HG02763 (cell line): ENCODE measurements around the gene NUAK1.

Source experiments
- ATAC-seq: cut with Tn5 transposase; IDR thresholded peaks from one replicate; pipeline ENCODE4 v1.9.1; 2021; ENCODE audit warnings: mild to moderate bottlenecking, moderate library complexity; ENCODE audit not compliant: unreplicated experiment

The NUAK1 gene

DNA sequence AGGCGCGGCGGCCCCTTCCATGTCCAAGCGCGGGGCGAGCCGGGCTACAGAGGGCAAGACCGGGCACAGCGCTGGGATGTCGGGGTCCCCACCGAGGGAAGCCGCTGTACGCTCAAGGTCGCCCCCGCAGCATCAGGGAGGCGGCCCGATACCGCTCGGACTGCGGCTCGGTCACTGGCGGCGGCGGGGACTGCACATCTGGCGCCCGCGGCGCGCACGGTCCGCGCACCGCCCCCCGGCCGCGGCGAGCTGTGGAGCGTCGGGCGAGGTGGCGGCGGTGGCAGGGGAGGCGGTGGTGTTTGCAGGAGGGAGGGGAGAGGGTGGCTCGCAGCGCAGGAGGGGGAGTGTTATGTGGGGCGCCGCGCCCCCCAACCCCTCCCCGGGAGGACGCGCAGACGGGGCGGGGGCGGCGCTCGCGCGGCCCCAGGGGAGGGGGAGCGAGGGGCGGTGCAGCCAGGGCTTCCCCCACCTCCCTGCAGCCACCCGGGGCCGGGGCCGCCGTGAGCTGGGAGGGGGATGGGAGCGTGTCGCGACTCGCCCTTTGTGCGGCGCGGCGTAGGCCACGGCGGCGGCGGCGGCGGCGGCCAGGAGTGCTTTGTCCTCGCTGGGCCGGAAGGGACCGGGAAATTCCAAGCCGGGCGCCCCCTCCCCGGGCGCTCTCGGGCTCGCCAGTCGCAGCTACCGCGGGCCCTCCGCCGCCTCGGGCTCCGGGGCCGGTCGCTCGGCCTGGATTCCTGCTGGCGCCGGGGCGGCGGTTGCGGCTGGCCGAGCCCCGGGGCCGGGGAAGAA lies at the start of gene NUAK1:
Gene NUAK1, minus strand, starts transcription at position 322 of the 789 bp plus-strand sequence. Its CDS starts 301 bp downstream, at position 21.
- ATAC-seq: no peak

GRCh38 chr12:106188256-106188655 lies 49.5 kb upstream of the NUAK1 start:
- no peak for ATAC-seq

DNA sequence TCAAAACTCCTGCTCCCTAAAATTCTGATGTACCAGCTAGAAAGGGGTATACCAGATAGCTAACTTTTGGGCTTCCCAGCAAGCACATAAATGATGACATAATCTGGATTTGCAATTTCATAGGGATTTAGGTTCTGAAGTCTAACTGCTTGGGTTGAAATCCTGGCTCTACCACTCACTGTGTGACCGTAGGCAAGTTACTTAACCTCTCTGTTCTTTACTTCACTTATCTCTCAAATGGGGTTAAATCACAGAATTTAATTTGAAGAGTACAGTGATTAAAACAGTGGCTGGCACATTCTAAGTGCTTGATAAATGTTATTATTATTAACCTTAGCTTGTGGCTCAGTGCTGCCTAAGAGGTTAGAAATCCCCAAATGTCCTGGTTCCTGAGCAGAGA lies 49.1 kb upstream of the NUAK1 start:
- ATAC-seq: no peak

- ATAC-seq: no peak
Observed at GRCh38 chr12:106187155-106187789, 48.5 kb upstream of the NUAK1 start.

GRCh38 chr12:106183735-106184134 lies 45.0 kb upstream of the NUAK1 start:
- no peak for ATAC-seq

GRCh38 chr12:106181401-106182114 lies 42.8 kb upstream of the NUAK1 start:
- no peak for ATAC-seq

DNA sequence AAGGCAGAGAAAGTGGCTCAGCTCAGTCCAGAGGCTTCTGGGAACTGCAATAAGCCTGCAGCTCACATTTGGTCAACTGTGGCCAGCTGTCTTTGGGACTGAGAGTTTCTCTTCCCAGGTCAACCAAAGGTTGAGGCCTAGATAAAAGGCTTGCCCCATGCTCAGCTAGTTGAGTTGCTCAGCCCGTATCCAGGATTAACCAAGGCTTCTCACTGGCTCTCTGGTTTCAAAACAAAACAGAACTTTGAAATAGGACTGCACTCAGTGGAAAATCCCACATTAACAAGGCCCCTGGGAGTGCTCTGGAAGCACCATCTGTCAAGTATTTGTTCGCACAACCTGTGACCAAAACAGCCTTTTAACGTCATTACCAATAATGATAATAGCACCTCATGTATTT lies 40.3 kb upstream of the NUAK1 start:
- ATAC-seq: no peak

- no peak for ATAC-seq
Observed at GRCh38 chr12:106178562-106178961, 39.8 kb upstream of the NUAK1 start.

DNA sequence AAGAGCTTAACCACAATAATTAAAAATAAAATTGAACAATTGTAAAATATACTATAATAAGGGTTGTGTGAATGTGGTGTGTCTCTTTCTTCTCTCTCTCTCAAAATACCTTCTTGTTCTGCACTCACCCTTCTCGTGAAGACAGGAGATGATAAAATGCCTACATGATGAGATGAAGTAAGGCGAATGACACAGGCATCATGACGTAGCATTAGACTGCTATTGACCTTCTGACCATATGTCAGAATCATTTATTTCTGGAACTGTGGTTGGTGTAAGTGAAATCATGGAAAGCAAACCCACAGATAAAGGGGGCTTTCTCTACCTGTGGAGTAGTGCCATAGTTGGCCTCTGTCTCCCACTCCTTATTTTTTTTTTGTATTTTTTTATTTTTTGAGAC lies 37.8 kb upstream of the NUAK1 start:
- no peak for ATAC-seq

- ATAC-seq: no peak
Observed at GRCh38 chr12:106174876-106175275, 36.1 kb upstream of the NUAK1 start.

GRCh38 chr12:106173442-106173841 lies 34.7 kb upstream of the NUAK1 start:
- no peak for ATAC-seq

- no peak for ATAC-seq
Observed at GRCh38 chr12:106171117-106171750, 32.5 kb upstream of the NUAK1 start.

GRCh38 chr12:106170285-106170684 lies 31.5 kb upstream of the NUAK1 start:
- no peak for ATAC-seq

DNA sequence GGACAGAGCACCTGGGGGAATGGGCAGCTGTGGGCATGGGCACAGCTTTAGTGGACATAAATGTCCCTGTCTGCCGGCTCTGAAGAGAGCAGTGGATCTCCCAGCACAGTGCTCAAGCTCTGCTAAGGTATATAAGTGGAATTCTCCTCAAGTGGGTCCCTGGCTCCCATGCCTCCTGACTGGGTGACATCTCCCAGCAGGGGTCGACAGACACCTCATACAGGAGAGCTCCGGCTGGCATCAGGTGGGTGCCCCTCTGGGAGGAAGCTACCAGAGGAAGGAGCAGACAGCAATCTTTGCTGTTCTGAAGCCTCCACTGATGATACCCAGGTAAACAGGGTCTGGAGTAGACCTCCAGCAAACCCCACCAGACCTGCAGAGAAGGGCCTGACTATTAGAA lies 25.0 kb upstream of the NUAK1 start:
- no peak for ATAC-seq

- ATAC-seq: no peak
Observed at GRCh38 chr12:106161491-106161890, 22.7 kb upstream of the NUAK1 start.

DNA sequence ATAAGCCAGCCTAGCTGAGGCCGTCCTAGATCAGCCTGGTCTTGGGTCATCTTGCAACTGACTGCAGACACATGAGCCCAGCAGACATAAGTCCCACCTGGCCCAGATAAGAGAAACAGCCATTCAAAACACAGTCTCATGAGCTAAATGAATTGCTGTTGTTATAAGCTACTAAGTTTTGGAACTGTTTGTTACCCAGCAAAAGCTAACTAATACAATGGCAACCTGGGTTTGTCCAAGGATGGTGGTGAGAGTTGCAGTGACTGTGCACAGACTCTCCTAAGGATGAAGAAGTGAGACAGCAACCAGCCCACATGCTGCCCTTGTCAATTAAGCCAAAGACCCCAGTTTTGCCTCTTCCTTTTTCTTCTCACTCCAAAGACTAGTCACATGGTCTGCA lies 22.2 kb upstream of the NUAK1 start:
- no peak for ATAC-seq

DNA sequence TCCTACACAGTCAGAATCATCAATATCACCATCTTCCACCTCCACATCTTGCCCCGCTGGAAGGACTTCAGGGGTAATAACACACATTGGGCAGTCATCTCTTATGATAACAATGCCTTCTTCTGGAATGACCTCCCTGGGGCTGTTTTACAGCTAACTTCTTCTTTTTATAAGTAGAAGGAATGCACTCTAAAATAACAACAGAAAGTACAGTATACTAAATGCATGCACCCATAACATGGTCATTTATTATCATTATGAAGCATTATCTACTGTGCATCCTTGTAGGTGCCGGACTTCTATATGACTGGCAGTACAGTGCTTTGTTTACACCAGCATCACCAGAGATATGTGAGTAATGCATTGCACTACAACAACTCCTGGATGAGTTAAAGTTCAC lies 19.0 kb upstream of the NUAK1 start:
- no peak for ATAC-seq

DNA sequence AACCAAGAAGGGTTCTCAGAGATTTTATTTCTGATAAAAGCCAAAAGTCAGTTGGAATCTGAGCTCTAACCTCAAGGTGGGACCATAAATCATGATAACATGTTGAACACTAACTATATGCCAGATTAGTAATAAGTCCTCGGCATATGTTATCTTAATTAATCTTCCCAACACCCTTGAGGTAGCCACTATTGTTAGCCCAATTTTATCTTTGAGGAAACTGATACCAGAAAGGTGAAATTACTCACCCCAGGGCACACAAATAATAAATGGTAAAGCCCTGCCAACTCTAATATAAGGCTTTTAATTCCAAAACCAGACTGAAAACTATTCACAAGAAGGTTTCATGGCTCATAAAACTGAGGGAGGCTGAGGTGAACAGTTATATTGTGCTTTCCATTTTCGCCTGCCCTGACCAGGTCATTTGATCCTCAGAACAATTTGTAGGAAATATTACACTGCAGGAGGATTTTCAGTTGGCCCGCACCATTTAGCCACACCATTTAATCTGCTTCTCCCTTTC lies 16.1 kb upstream of the NUAK1 start:
- no peak for ATAC-seq

DNA sequence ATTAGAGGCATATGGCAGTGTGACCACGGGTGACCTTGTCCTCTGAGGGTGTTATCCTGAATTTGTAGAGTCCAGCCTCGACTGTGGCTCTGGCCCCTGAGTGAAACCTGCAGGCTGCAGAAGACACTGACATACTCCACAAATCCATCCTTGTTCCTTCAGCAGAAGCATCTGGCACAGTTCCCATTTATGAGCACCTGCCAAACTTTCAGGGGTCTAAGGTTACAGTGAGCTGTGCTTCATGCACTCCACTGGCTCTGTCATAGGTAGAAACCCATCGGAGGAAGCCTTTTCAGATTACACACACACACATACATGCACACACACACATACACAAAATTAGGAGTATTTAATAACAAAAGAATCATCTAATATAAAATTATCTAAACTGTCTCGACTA lies 13.6 kb upstream of the NUAK1 start:
- no peak for ATAC-seq

- no peak for ATAC-seq
Observed at GRCh38 chr12:106150555-106150954, 11.8 kb upstream of the NUAK1 start.

- ATAC-seq: no peak
Observed at GRCh38 chr12:106149096-106149784, 10.5 kb upstream of the NUAK1 start.
